HG03135 (cell line): ENCODE data around the gene NEGR1.

ENCODE experiments used
- ATAC-seq: cut with Tn5 transposase; IDR thresholded peaks from one replicate; pipeline ENCODE4 v1.9.1; 2021; ENCODE audit warnings: mild to moderate bottlenecking, moderate library complexity; ENCODE audit not compliant: unreplicated experiment

Gene NEGR1

GRCh38 chr1:71787699-71788098 lies 494.6 kb downstream of the NEGR1 start:
- ATAC-seq = no peak

- no peak for ATAC-seq
These were observed 496.1 kb downstream of the NEGR1 start for GRCh38 chr1:71786218-71786617.

GRCh38 chr1:71785450-71785849 lies 496.9 kb downstream of the NEGR1 start:
- no peak for ATAC-seq

GRCh38 chr1:71785000-71785399 lies 497.3 kb downstream of the NEGR1 start:
- no peak for ATAC-seq

GRCh38 chr1:71784241-71784640 lies 498.1 kb downstream of the NEGR1 start:
- ATAC-seq = no peak

GRCh38 chr1:71783071-71783470 lies 499.3 kb downstream of the NEGR1 start:
- ATAC-seq = no peak

- ATAC-seq = no peak
These were observed 500.9 kb downstream of the NEGR1 start for GRCh38 chr1:71781450-71781849.

- peak; percentile 75 for ATAC-seq
These were observed 501.7 kb downstream of the NEGR1 start for GRCh38 chr1:71780681-71781080.

- no peak for ATAC-seq
These were observed 503.4 kb downstream of the NEGR1 start for GRCh38 chr1:71778940-71779339.

- ATAC-seq = no peak
These were observed 505.2 kb downstream of the NEGR1 start for GRCh38 chr1:71777094-71777493.

GRCh38 chr1:71774705-71775104 lies 507.6 kb downstream of the NEGR1 start:
- no peak for ATAC-seq

GRCh38 chr1:71770121-71770520 lies 512.2 kb downstream of the NEGR1 start:
- no peak for ATAC-seq

GRCh38 chr1:71766748-71767147 lies 515.6 kb downstream of the NEGR1 start:
- ATAC-seq = no peak

- no peak for ATAC-seq
These were observed 519.7 kb downstream of the NEGR1 start for GRCh38 chr1:71762514-71763255.

- no peak for ATAC-seq
These were observed 526.9 kb downstream of the NEGR1 start for GRCh38 chr1:71755441-71755840.

GRCh38 chr1:71753746-71754145 lies 528.6 kb downstream of the NEGR1 start:
- no peak for ATAC-seq

GRCh38 chr1:71745326-71745725 lies 537.0 kb downstream of the NEGR1 start:
- ATAC-seq = no peak

GRCh38 chr1:71743862-71744261 lies 538.5 kb downstream of the NEGR1 start:
- no peak for ATAC-seq

GRCh38 chr1:71738910-71739309 lies 543.4 kb downstream of the NEGR1 start:
- ATAC-seq = no peak

- no peak for ATAC-seq
These were observed 544.1 kb downstream of the NEGR1 start for GRCh38 chr1:71738256-71738655.

- ATAC-seq = no peak
These were observed 544.6 kb downstream of the NEGR1 start for GRCh38 chr1:71737768-71738167.

- no peak for ATAC-seq
These were observed 549.2 kb downstream of the NEGR1 start for GRCh38 chr1:71733121-71733520.

GRCh38 chr1:71721532-71721931 lies 560.8 kb downstream of the NEGR1 start:
- ATAC-seq = no peak
